PC-9 (cell line): ENCODE data around the gene EIF4G3. TPM values are rescaled to one million over a fixed set of nuclear protein-coding genes. Genes with fewer than 3 reads are reported as not detected.

Experiments used
- BruUV-seq: library from RNA; stranded (reverse); fragments of 400-500 nt; replicated peaks from 2 replicates; lab custom pipeline; 2021; lab: Mats Ljungman, UMichigan
- CTCF ChIA-PET: fragments of 300-600 bp; sonication (Branson Sonifier 250); formaldehyde crosslinking; loops from one replicate; lab custom pipeline; 2022; ENCODE audit warnings: antibody characterized with exemption; lab: Charles Lee
- POLR2A ChIA-PET: fragments of 300-600 bp; sonication (Branson Sonifier 250); formaldehyde crosslinking; loops from one replicate; lab custom pipeline; 2022; ENCODE audit warnings: antibody characterized with exemption; ENCODE audit not compliant: unreplicated experiment; lab: Charles Lee
- DNase-seq, 2 experiments: peaks; one replicate each; pipeline versions ENCODE4 v3.0.0 to v3.0.0-alpha.2; 2015 to 2022; ENCODE audit warnings: mixed read lengths in 1 of 2
- H2AFZ ChIP-seq: fragments of 200-600 bp; sonication (generic); 2 replicates; pipeline ENCODE4 v1.8.1; 2017; ENCODE audit warnings: antibody characterized with exemption
- H3F3A ChIP-seq: fragments of 200-600 bp; sonication (generic); 2 replicates; pipeline ENCODE4 v1.8.1; 2017; ENCODE audit warnings: antibody characterized with exemption, mild to moderate bottlenecking, low read depth; ENCODE audit not compliant: insufficient read depth
- H3K27ac ChIP-seq: fragments of 200-600 bp; sonication (generic); 2 replicates; pipeline ENCODE4 v1.6.1; 2016; ENCODE audit warnings: mixed run types
- H3K27me3 ChIP-seq: fragments of 200-600 bp; sonication (generic); 2 replicates; pipeline ENCODE4 v1.6.1; 2016; ENCODE audit warnings: low read depth, mixed run types; ENCODE audit not compliant: insufficient read depth
- H3K36me3 ChIP-seq: fragments of 200-600 bp; sonication (generic); 2 replicates; pipeline ENCODE4 v1.6.1; 2016; ENCODE audit warnings: low read depth, mixed run types
- H3K4me1 ChIP-seq: fragments of 200-600 bp; sonication (generic); replicated peaks from 2 replicates; pipeline ENCODE4 v1.6.1; 2016; ENCODE audit warnings: mixed run types; ENCODE audit not compliant: insufficient read depth
- H3K4me2 ChIP-seq: fragments of 200-600 bp; sonication (generic); 2 replicates; pipeline ENCODE4 v1.6.1; 2017; ENCODE audit warnings: mixed run types
- H3K4me3 ChIP-seq: fragments of 200-600 bp; sonication (generic); 2 replicates; pipeline ENCODE4 v1.6.1; 2016; ENCODE audit warnings: mixed run types
- H3K79me2 ChIP-seq: fragments of 200-600 bp; sonication (generic); 2 replicates; pipeline ENCODE4 v1.6.1; 2017; ENCODE audit warnings: low read depth, mixed run types
- H3K9me2 ChIP-seq: fragments of 200-600 bp; sonication (generic); 2 replicates; pipeline ENCODE4 v1.8.1; 2017; ENCODE audit warnings: mild to moderate bottlenecking; ENCODE audit not compliant: insufficient read depth
- H3K9me3 ChIP-seq: fragments of 200-600 bp; sonication (generic); 2 replicates; pipeline ENCODE4 v1.8.1; 2016; ENCODE audit warnings: low read depth; ENCODE audit not compliant: insufficient read depth
- H4K20me1 ChIP-seq: fragments of 200-600 bp; sonication (generic); 2 replicates; pipeline ENCODE4 v1.8.1; 2017; ENCODE audit not compliant: insufficient read depth
- EZH2 ChIP-seq: fragments of 200-600 bp; sonication (generic); IDR thresholded peaks from 2 replicates; pipeline ENCODE4 v1.8.0; 2017; ENCODE audit warnings: antibody characterized with exemption, low read depth
- intact Hi-C: fragments of 100-400 bp; cut with micrococcal nuclease; formaldehyde crosslinking; loops from one replicate; pipeline ENCODE4 v1.10.0; 2022; ENCODE audit not compliant: unreplicated experiment
- total RNA-seq: library from RNA; stranded (reverse); gene quantifications from 2 replicates; pipeline ENCODE4 v1.2.3, GENCODE V29; 2021
- TF ChIP-seq, protein P1 (sequence below): fragments of 200-600 bp; sonication (generic); conservative IDR thresholded peaks from 2 replicates; pipeline ENCODE4 v1.6.1; 2017; ENCODE audit warnings: mixed run types, antibody characterized with exemption, mild to moderate bottlenecking, moderate library complexity

Gene EIF4G3
- total RNA-seq, 1 experiment from 2014 or later = 63.2 TPM

DNA sequence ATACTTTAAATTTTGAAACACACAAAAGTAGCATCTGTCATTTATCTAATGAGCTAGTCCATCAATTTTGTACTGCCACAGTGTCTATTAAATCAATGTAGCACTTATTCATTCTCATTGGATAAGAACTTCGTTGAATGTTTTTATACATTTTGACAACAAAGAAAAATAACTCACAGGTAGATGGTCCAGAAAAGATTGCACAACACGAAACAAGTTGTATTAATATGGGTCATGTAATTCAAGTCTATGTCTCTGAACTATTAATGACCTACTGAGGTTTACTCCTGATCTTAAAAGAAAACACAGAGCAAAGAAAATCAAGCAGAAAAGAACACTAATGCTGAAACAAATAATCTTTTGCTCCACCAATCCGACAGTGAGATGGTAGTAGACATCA, 404.9 kb downstream of the EIF4G3 start:
- no TSS peak for BruUV-seq
- no peak overlapping the region for H2AFZ ChIP-seq
- no peak overlapping the region for H3K27ac ChIP-seq
- no peak overlapping the region for H3K4me3 ChIP-seq
- no peak overlapping the region for H3K4me2 ChIP-seq
- peaks cover 8% of the 10 kb centered on the region; the same call in 1 of the 2 replicates for H4K20me1 ChIP-seq
- H3K36me3 ChIP-seq = peaks cover 13% of the 10 kb centered on the region
- H3K27me3 ChIP-seq = no peaks in the 10 kb centered on the region
- H3K9me3 ChIP-seq = no peaks in the 10 kb centered on the region
- H3K4me1 ChIP-seq = no peaks in the 10 kb centered on the region
- peaks cover 4% of the 10 kb centered on the region; the same call in 1 of the 2 replicates for H3F3A ChIP-seq
- no peak for DNase-seq
- no peak for TF ChIP-seq EZH2
- TF ChIP-seq, protein P1, sequence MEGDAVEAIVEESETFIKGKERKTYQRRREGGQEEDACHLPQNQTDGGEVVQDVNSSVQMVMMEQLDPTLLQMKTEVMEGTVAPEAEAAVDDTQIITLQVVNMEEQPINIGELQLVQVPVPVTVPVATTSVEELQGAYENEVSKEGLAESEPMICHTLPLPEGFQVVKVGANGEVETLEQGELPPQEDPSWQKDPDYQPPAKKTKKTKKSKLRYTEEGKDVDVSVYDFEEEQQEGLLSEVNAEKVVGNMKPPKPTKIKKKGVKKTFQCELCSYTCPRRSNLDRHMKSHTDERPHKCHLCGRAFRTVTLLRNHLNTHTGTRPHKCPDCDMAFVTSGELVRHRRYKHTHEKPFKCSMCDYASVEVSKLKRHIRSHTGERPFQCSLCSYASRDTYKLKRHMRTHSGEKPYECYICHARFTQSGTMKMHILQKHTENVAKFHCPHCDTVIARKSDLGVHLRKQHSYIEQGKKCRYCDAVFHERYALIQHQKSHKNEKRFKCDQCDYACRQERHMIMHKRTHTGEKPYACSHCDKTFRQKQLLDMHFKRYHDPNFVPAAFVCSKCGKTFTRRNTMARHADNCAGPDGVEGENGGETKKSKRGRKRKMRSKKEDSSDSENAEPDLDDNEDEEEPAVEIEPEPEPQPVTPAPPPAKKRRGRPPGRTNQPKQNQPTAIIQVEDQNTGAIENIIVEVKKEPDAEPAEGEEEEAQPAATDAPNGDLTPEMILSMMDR = no peak
- H3K79me2 ChIP-seq = 0 out of 2 replicates have a peak, but pooled peaks cover 3% of the 10 kb centered on the region
- intact Hi-C loops = no loop called here
- H3K9me2 ChIP-seq = no peaks in the 10 kb centered on the region
- POLR2A ChIA-PET = no interaction called here
- CTCF ChIA-PET = no interaction called here

DNA sequence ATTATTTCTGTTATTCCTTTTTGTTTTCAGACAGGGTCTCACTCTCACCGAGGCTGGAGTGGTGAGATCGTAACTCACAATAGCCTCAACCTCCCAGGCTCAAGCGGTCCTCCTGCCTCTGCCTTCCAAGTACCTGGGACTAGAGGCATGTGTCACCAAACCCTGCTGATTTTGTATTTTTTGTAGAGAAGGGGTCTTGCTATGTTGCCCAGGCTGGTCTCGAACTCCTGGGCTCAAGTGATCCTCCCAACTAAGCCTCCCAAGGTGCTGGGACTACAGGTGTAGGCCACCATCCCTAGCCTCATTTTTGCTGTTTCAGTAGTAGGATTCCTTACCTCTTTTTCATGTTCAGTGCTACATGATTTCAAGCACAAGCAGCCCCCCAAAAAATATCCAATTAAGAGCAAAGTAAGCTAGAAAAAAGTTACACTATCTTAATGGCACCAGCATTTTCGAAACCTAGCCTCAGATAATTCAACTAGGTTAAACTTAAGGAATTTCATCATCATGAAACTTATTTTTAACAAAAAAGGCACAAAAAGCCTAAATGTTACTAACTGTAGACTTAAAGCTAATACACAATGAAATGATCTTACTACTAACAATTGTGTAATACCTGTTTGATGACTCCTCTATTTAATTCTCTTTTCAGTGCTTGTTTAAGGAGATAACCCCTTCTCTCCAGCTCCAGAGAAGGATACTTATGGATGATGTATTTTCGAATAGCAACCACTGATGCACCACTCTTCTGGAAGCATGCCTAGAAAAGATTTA, 406.2 kb downstream of the EIF4G3 start:
- H3K4me2 ChIP-seq = no peak overlapping the region
- peaks cover 4% of the 10 kb centered on the region; the same call in 1 of the 2 replicates for H3F3A ChIP-seq
- CTCF ChIA-PET = no interaction called here
- H3K27ac ChIP-seq = no peak overlapping the region
- no TSS peak for BruUV-seq
- no peak overlapping the region for H2AFZ ChIP-seq
- no peaks in the 10 kb centered on the region for H3K4me1 ChIP-seq
- H3K27me3 ChIP-seq = no peaks in the 10 kb centered on the region
- no peak for TF ChIP-seq EZH2
- TF ChIP-seq, protein P1 = no peak
- POLR2A ChIA-PET = interaction anchor here (0.6 kb wide), 1 partner anchor 16 kb away, joined by 3 read pairs; no protein-coding TSS in a partner anchor
- H3K79me2 ChIP-seq = no peaks in the 10 kb centered on the region
- peaks cover 14% of the 10 kb centered on the region for H3K36me3 ChIP-seq
- no peaks in the 10 kb centered on the region for H3K9me3 ChIP-seq
- H4K20me1 ChIP-seq = peaks cover 5% of the 10 kb centered on the region; the same call in 1 of the 2 replicates
- H3K9me2 ChIP-seq = no peaks in the 10 kb centered on the region
- intact Hi-C loops = no loop called here
- H3K4me3 ChIP-seq = no peak overlapping the region
- DNase-seq = no peak

GRCh38 chr1:20767271-20767670, 409.4 kb downstream of the EIF4G3 start:
- Histone ChIP-seq H4K20me1 (0 out of 2 replicates have a peak, but pooled peaks cover 5% of the 10 kb centered on the region), H3K4me1 (no peaks in the 10 kb centered on the region), H3F3A (peaks cover 4% of the 10 kb centered on the region), H2AFZ (no peak overlapping the region), H3K4me3 (no peak overlapping the region), H3K36me3 (peaks cover 13% of the 10 kb centered on the region), H3K9me3 (no peaks in the 10 kb centered on the region), H3K79me2 (no peaks in the 10 kb centered on the region), H3K27me3 (no peaks in the 10 kb centered on the region), H3K9me2 (no peaks in the 10 kb centered on the region), H3K4me2 (no peak overlapping the region), H3K27ac (no peak overlapping the region)
- BruUV-seq = no TSS peak
- no peak for TF ChIP-seq EZH2
- TF ChIP-seq, protein P1 = no peak
- intact Hi-C loops = no loop called here
- DNase-seq = no peak
- POLR2A ChIA-PET = interaction anchor here (0.6 kb wide), 1 partner anchor 312 kb away, joined by 6 read pairs; no protein-coding TSS in a partner anchor
- CTCF ChIA-PET = no interaction called here
